Measurements from ENCODE around the gene SLC44A1.

SLC44A1 gene

DNA sequence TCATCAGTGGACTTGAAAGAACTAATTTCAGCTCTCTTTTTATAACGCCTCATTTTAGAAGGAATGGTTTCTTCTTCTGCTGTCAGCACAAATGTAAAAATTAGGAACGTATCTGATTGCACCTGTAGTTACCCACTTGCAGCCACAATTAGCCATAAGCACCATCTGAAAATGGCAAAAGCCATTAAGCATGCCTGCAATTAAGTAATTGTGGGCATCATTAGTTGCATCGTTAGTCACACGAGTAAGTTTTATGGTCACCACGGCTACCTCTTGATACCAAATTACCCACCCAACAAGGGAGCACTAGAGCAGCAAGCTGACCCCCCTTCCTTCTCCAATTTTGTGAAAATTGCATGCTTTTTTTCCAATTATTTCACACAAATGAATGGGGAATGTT lies 25.8 kb upstream of the SLC44A1 start:
- H3K4me1 ChIP-seq (ENCODE audit: insufficient read depth, low read length, severe bottlenecking), result peaks cover 21% of the 10 kb centered on the region
- no peak overlapping the region for H3K4me3 ChIP-seq (ENCODE audit: low read depth, low read length, poor library complexity, severe bottlenecking)
- H3K79me2 ChIP-seq (ENCODE audit: insufficient read depth, low read length), result no peaks in the 10 kb centered on the region
- H3K9me2 ChIP-seq (ENCODE audit: low read depth, low read length), result no peaks in the 10 kb centered on the region
- H3K9me3 ChIP-seq (ENCODE audit: low read length), result peaks cover 4% of the 10 kb centered on the region
- no peak overlapping the region for H2AFZ ChIP-seq (ENCODE audit: low read length)
- H3K9ac ChIP-seq (ENCODE audit: low read length), result no peak overlapping the region
- H3K27me3 ChIP-seq (ENCODE audit: insufficient read depth, low read length), result no peaks in the 10 kb centered on the region
- no peaks in the 10 kb centered on the region for H4K20me1 ChIP-seq (ENCODE audit: insufficient read depth, low read length)
- H3K36me3 ChIP-seq (ENCODE audit: insufficient read depth, low read length), result no peaks in the 10 kb centered on the region
- no peaks in the 10 kb centered on the region for H3F3A ChIP-seq (ENCODE audit: insufficient read depth, low read length)
- no peak overlapping the region for H3K4me2 ChIP-seq (ENCODE audit: low read length)
- TF ChIP-seq CTCF (IDR thresholded peaks at IDR 0.05; ENCODE audit: low read length) (no peak), EZH2 (IDR thresholded peaks at IDR 0.05; ENCODE audit: borderline replicate concordance, low read length) (no peak)
- H3K27ac ChIP-seq (ENCODE audit: low read depth, low read length, poor library complexity, severe bottlenecking), result no peak overlapping the region

DNA sequence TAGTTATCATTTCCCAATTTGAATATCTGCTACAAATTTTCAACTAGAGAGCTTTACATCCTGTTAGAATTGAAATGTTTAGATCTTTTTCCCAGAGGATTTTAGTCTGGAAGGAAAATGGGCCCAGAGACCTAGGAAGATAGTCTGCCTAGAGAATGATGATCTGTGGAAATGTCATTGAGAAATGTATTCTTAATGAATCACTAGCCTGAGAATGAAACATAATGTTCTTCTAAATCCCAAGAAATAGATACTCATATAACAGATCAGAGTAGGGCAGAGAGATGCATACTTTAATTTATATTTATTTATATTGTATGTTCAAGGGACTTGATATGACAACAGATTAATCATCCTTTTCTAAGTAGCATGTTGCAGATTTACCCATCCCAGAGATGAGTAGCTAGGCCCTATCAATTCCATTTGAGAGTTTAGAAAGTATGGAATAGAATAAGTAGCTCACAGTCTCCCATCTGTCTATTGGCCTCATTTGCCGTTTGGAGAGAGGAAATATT lies 25.1 kb upstream of the SLC44A1 start:
- Histone ChIP-seq H2AFZ (ENCODE audit: low read length) (no peak overlapping the region), H3K27ac (ENCODE audit: low read depth, low read length, poor library complexity, severe bottlenecking) (no peak overlapping the region), H3K9me3 (ENCODE audit: low read length) (peaks cover 11% of the 10 kb centered on the region), H3K79me2 (ENCODE audit: insufficient read depth, low read length) (no peaks in the 10 kb centered on the region), H3K36me3 (ENCODE audit: insufficient read depth, low read length) (no peaks in the 10 kb centered on the region), H3K4me3 (ENCODE audit: low read depth, low read length, poor library complexity, severe bottlenecking) (no peak overlapping the region), H3F3A (ENCODE audit: insufficient read depth, low read length) (no peaks in the 10 kb centered on the region), H3K9me2 (ENCODE audit: low read depth, low read length) (no peaks in the 10 kb centered on the region), H3K4me2 (ENCODE audit: low read length) (no peak overlapping the region), H3K4me1 (ENCODE audit: insufficient read depth, low read length, severe bottlenecking) (peaks cover 21% of the 10 kb centered on the region), H3K9ac (ENCODE audit: low read length) (no peak overlapping the region), H4K20me1 (ENCODE audit: insufficient read depth, low read length) (no peaks in the 10 kb centered on the region), H3K27me3 (ENCODE audit: insufficient read depth, low read length) (no peaks in the 10 kb centered on the region)
- TF ChIP-seq EZH2 (IDR thresholded peaks at IDR 0.05; ENCODE audit: borderline replicate concordance, low read length) (no peak), CTCF (IDR thresholded peaks at IDR 0.05; ENCODE audit: low read length) (no peak)

- Histone ChIP-seq H3K9ac (ENCODE audit: low read length) (no peak overlapping the region), H2AFZ (ENCODE audit: low read length) (no peak overlapping the region), H3K4me1 (ENCODE audit: insufficient read depth, low read length, severe bottlenecking) (peaks cover 21% of the 10 kb centered on the region), H3K9me3 (ENCODE audit: low read length) (peaks cover 18% of the 10 kb centered on the region), H3K36me3 (ENCODE audit: insufficient read depth, low read length) (no peaks in the 10 kb centered on the region; the same call in 1 of the 2 replicates), H3K4me2 (ENCODE audit: low read length) (no peak overlapping the region), H4K20me1 (ENCODE audit: insufficient read depth, low read length) (no peaks in the 10 kb centered on the region), H3K4me3 (ENCODE audit: low read depth, low read length, poor library complexity, severe bottlenecking) (no peak overlapping the region), H3K27ac (ENCODE audit: low read depth, low read length, poor library complexity, severe bottlenecking) (no peak overlapping the region), H3K79me2 (ENCODE audit: insufficient read depth, low read length) (no peaks in the 10 kb centered on the region), H3K9me2 (ENCODE audit: low read depth, low read length) (no peaks in the 10 kb centered on the region), H3K27me3 (ENCODE audit: insufficient read depth, low read length) (no peaks in the 10 kb centered on the region), H3F3A (ENCODE audit: insufficient read depth, low read length) (no peaks in the 10 kb centered on the region)
- no peak for TF ChIP-seq EZH2 (IDR thresholded peaks at IDR 0.05; ENCODE audit: borderline replicate concordance, low read length)
- no peak for TF ChIP-seq CTCF (IDR thresholded peaks at IDR 0.05; ENCODE audit: low read length)
Measured at GRCh38 chr9:105220451-105220850, 24.0 kb upstream of the SLC44A1 start.

All from OCI-LY1 (cell line).